ENCODE measurements around the gene ZNF784. TPM values are rescaled to one million over a fixed set of nuclear protein-coding genes. Genes with fewer than 3 reads are reported as not detected.

ZNF784 gene
- total and polyA plus RNA-seq, 9 of the 15 experiments (the other 6 are each of a cell fraction or from before 2014, with no cell fraction given) = 0.14 to 6.1 (median 2.1) TPM

DNA sequence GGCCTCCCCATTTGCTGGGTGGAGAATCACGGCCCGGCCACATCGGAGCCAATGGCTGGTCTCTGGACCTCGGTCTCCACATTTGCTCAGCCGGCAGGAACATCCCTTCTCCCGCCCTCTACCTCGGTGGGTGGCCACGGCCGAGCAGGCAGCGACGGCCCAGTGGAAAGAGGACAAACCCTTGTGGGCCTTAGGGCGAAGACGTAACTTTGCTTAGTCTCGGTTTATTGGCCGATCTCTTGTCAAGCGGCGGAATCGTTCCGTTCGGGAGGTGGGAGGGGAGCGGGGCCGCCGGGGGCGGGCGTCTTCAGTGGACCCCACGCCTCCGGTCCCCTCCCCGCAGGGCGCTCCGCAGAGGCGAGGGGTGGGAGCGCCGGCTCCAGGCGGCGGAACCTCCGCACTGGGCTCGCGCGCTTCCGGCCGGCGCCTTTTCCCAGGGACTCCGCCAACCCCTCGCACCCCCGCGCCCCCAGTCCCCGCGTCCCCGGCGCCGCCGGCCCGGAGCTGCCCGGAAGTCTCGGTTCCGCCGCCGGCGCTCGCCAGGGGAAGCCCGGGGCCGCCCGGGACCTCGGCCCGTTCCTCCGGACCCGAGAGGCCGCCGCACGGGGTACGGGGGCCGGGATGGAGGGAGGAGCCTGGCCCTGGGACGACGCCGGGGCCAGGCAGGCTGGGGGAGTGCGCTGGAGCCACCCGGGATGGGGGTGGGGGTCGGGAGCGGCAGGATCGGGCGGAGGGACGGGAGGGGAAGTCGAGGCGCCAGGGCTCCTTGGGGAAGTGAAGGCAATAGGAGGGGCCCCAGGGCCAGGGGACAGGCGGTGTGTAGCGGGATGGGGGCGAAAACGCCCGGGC is 16.4 kb upstream of the ZNF784 start, which contains the start of gene ZNF580 (continued):
- 0 out of 2 replicates have a peak, but pooled peaks have one; percentile 49 for TF ChIP-seq ZSCAN32 (CRISPR knock-in tag; IDR thresholded peaks at IDR 0.05)
- TF ChIP-seq, protein P1, sequence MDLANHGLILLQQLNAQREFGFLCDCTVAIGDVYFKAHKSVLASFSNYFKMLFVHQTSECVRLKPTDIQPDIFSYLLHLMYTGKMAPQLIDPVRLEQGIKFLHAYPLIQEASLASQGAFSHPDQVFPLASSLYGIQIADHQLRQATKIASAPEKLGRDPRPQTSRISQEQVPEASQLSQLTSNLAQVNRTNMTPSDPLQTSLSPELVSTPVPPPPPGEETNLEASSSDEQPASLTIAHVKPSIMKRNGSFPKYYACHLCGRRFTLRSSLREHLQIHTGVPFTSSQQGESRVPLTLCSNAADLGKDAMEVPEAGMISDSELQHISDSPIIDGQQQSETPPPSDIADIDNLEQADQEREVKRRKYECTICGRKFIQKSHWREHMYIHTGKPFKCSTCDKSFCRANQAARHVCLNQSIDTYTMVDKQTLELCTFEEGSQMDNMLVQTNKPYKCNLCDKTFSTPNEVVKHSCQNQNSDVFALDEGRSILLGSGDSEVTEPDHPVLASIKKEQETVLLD (IDR thresholded peaks at IDR 0.05) = no peak
- peak; percentile 56 to 62 for TF ChIP-seq MAZ (CRISPR knock-in tag; conservative IDR thresholded peaks at IDR 0.05 in 1 of 2, IDR thresholded peaks at IDR 0.05 in 1 of 2)
- TF ChIP-seq ZNF143 (CRISPR knock-in tag; IDR thresholded peaks at IDR 0.05) = no peak
- TF ChIP-seq, protein P2, sequence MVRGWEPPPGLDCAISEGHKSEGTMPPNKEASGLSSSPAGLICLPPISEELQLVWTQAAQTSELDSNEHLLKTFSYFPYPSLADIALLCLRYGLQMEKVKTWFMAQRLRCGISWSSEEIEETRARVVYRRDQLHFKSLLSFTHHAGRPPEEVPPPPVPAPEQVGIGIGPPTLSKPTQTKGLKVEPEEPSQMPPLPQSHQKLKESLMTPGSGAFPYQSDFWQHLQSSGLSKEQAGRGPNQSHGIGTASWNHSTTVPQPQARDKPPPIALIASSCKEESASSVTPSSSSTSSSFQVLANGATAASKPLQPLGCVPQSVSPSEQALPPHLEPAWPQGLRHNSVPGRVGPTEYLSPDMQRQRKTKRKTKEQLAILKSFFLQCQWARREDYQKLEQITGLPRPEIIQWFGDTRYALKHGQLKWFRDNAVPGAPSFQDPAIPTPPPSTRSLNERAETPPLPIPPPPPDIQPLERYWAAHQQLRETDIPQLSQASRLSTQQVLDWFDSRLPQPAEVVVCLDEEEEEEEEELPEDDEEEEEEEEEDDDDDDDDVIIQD (CRISPR knock-in tag; IDR thresholded peaks at IDR 0.05) = no peak
- TF ChIP-seq MEF2D (tag; conservative IDR thresholded peaks at IDR 0.05; ENCODE audit: low read depth) = no peak
- peak; percentile 78 for TF ChIP-seq EGR1 (conservative IDR thresholded peaks at IDR 0.05)
- no peak for TF ChIP-seq ETV6 (IDR thresholded peaks at IDR 0.05; ENCODE audit: borderline replicate concordance in 1 of 2, low read depth in 2 of 2, low read length in 1 of 2)
- no peak for TF ChIP-seq ETV6 (CRISPR knock-in tag; IDR thresholded peaks at IDR 0.05; ENCODE audit: borderline replicate concordance)

Measured in K562 (cell line).